RPMI7951 (cell line): ENCODE measurements around the gene CARD8. TPM values are rescaled to one million over a fixed set of nuclear protein-coding genes. Genes with fewer than 3 reads are reported as not detected.
A peak's percentile ranks its signal among the peaks of the same experiment; 100 is the strongest.
"Not testable (repeated sequence)": the region's sequence is repeated elsewhere in the genome, so short reads cannot be mapped to it uniquely, and the experiment has no call there.

Experiments used
- DNase-seq: peaks from one replicate; pipeline ENCODE4 v3.0.0-alpha.2; 2012; ENCODE audit warnings: low read depth
- total RNA-seq: library from RNA; depleted of rRNA; stranded (reverse); fragments of >200 nt; shearing (Covaris generic); gene quantifications from 2 replicates; pipeline ENCODE4 v1.2.3, GENCODE V29; 2014; rRNA removed

Gene CARD8
- total RNA-seq: 27.2 and 28.1 TPM in 2 replicates

GRCh38 chr19:48255376-48256303 lies at the start of gene CARD8:
TSS of gene CARD8 (minus strand) at chr19:48255912. CDS start at chr19:48241020, 14,892 bp downstream.
- peak; percentile 88 for DNase-seq

GRCh38 chr19:48303866-48304265 lies 48.2 kb upstream of the CARD8 start:
- no peak for DNase-seq

GRCh38 chr19:48303367-48303766 lies 47.7 kb upstream of the CARD8 start:
- DNase-seq: no peak

GRCh38 chr19:48302600-48302959 lies 46.9 kb upstream of the CARD8 start:
- no peak for DNase-seq

- no peak for DNase-seq
Observed at GRCh38 chr19:48301886-48302599, 46.3 kb upstream of the CARD8 start.

GRCh38 chr19:48297975-48298374 lies 42.3 kb upstream of the CARD8 start:
- DNase-seq: no peak

- DNase-seq: no peak
Observed at GRCh38 chr19:48296963-48297734, 41.4 kb upstream of the CARD8 start.

- DNase-seq: no peak
Observed at GRCh38 chr19:48295458-48295857, 39.7 kb upstream of the CARD8 start.

GRCh38 chr19:48292798-48293197 lies 37.1 kb upstream of the CARD8 start:
- peak; percentile 82 for DNase-seq

- not testable (repeated sequence) for DNase-seq
Observed at GRCh38 chr19:48291489-48291815, 35.7 kb upstream of the CARD8 start.

- peak; percentile 70 for DNase-seq
Observed at GRCh38 chr19:48290771-48291488, 35.2 kb upstream of the CARD8 start.

- peak; percentile 33 for DNase-seq
Observed at GRCh38 chr19:48290401-48290770, 34.7 kb upstream of the CARD8 start.

GRCh38 chr19:48287748-48288147 lies 32.0 kb upstream of the CARD8 start:
- DNase-seq: no peak

- no peak for DNase-seq
Observed at GRCh38 chr19:48284896-48285295, 29.2 kb upstream of the CARD8 start.

GRCh38 chr19:48283908-48284307 lies 28.2 kb upstream of the CARD8 start:
- DNase-seq: no peak

GRCh38 chr19:48279747-48280146 lies 24.0 kb upstream of the CARD8 start:
- DNase-seq: no peak

GRCh38 chr19:48274938-48275337 lies 19.2 kb upstream of the CARD8 start:
- peak; percentile 10 for DNase-seq

GRCh38 chr19:48274173-48274572 lies 18.5 kb upstream of the CARD8 start:
- DNase-seq: peak; percentile 39

GRCh38 chr19:48271531-48272151 lies 15.9 kb upstream of the CARD8 start:
- peak; percentile 56 for DNase-seq

- DNase-seq: peak; percentile 26
Observed at GRCh38 chr19:48269617-48270026, 13.9 kb upstream of the CARD8 start.

GRCh38 chr19:48265326-48265725 lies 9.6 kb upstream of the CARD8 start:
- not testable (repeated sequence) for DNase-seq
